Common myeloid progenitor, CD34-positive (primary cell): ENCODE results near the gene FGD6.
A peak's percentile ranks its signal among the peaks of the same experiment; 100 is the strongest.
"Not testable (repeated sequence)": the region's sequence is repeated elsewhere in the genome, so short reads cannot be mapped to it uniquely, and the experiment has no call there.

Source experiments
- CTCF ChIA-PET: fragments of 350-600 bp; sonication (Branson Sonifier 250); formaldehyde crosslinking; loops from one replicate; lab custom pipeline; 2021; ENCODE audit warnings: antibody characterized with exemption; lab: Charles Lee
- POLR2A ChIA-PET: fragments of 350-600 bp; sonication (Branson Sonifier 250); formaldehyde crosslinking; loops from one replicate; lab custom pipeline; 2021; ENCODE audit warnings: antibody characterized with exemption; lab: Charles Lee
- DNase-seq, 3 donors: peaks; one replicate each; pipeline versions ENCODE4 v3.0.0 to v3.0.0-alpha.2; 2013
- H3K27ac ChIP-seq, 2 experiments: 1 replicate in 1 of 2; 2 replicates in 1 of 2; pipeline ENCODE4 v1.7.0; 2013; ENCODE audit warnings: inconsistent platforms in 2 of 2, low read length in 2 of 2, mild to moderate bottlenecking in 2 of 2, low read depth in 1 of 2, moderate library complexity in 1 of 2; ENCODE audit not compliant: severe bottlenecking in 2 of 2, insufficient read depth in 1 of 2, poor library complexity in 1 of 2
- H3K27me3 ChIP-seq, 5 experiments: replicated peaks in 2 of 5; 1 replicate in 3 of 5; 2 replicates in 2 of 5; pipeline versions ENCODE4 v1.6.1 to v1.7.0; 2013; ENCODE audit warnings: low read length in 4 of 5, mild to moderate bottlenecking in 2 of 5, moderate library complexity in 2 of 5, inconsistent platforms in 1 of 5; ENCODE audit not compliant: insufficient read depth in 5 of 5, control insufficient read depth in 4 of 5
- H3K36me3 ChIP-seq, 4 experiments: 1 replicate in 2 of 4; 2 replicates in 2 of 4; pipeline versions ENCODE4 v1.6.1 to v1.7.0; 2013; ENCODE audit warnings: low read length in 3 of 4, control low read depth in 1 of 4, mild to moderate bottlenecking in 1 of 4; ENCODE audit not compliant: control insufficient read depth in 4 of 4, insufficient read depth in 4 of 4
- H3K4me1 ChIP-seq, 4 experiments: 1 replicate in 3 of 4; 2 replicates in 1 of 4; pipeline versions ENCODE4 v1.6.1 to v1.7.1; 2013; ENCODE audit warnings: low read length in 3 of 4, mild to moderate bottlenecking in 3 of 4, control low read depth in 1 of 4, inconsistent platforms in 1 of 4, moderate library complexity in 1 of 4; ENCODE audit not compliant: control insufficient read depth in 4 of 4, insufficient read depth in 4 of 4; ENCODE audit errors: control extremely low read depth in 1 of 4
- H3K4me3 ChIP-seq, 7 experiments: 1 replicate in 4 of 7; 2 replicates in 3 of 7; pipeline versions ENCODE4 v1.5.1 to v1.7.0; 2013; ENCODE audit warnings: mild to moderate bottlenecking in 7 of 7, low read length in 6 of 7, moderate library complexity in 6 of 7, inconsistent platforms in 2 of 7, low read depth in 2 of 7, control low read depth in 1 of 7; ENCODE audit not compliant: insufficient read depth in 4 of 7, control insufficient read depth in 1 of 7; ENCODE audit errors: extremely low read depth in 1 of 7
- H3K9me3 ChIP-seq, 5 experiments: 1 replicate in 4 of 5; 2 replicates in 1 of 5; pipeline versions ENCODE4 v1.6.1 to v1.7.1; 2013; ENCODE audit warnings: low read length in 4 of 5, mild to moderate bottlenecking in 2 of 5, inconsistent platforms in 1 of 5, low read depth in 1 of 5, moderate library complexity in 1 of 5; ENCODE audit not compliant: control insufficient read depth in 4 of 5, insufficient read depth in 2 of 5; ENCODE audit errors: control extremely low read depth in 1 of 5
- WGBS: methylation state at CpG from one replicate; pipeline ENCODE4 v1.1.5; 2013; ENCODE audit not compliant: insufficient coverage; 5-methylcytosine and 5-hydroxymethylcytosine counted together

FGD6 gene

GRCh38 chr12:95101957-95102356, 115.3 kb downstream of the FGD6 start:
- H3K9me3 ChIP-seq, DNase-seq, H3K27ac ChIP-seq, H3K4me3 ChIP-seq, POLR2A ChIA-PET, H3K27me3 ChIP-seq, H3K4me1 ChIP-seq, H3K36me3 ChIP-seq: not testable (repeated sequence)
- 95% methylated on average over 2 of the region's 5 CpGs for WGBS
- CTCF ChIA-PET: interaction anchor here (2.1 kb wide), 1 partner anchor 11 kb away, joined by 7 read pairs; no protein-coding TSS in a partner anchor

DNA sequence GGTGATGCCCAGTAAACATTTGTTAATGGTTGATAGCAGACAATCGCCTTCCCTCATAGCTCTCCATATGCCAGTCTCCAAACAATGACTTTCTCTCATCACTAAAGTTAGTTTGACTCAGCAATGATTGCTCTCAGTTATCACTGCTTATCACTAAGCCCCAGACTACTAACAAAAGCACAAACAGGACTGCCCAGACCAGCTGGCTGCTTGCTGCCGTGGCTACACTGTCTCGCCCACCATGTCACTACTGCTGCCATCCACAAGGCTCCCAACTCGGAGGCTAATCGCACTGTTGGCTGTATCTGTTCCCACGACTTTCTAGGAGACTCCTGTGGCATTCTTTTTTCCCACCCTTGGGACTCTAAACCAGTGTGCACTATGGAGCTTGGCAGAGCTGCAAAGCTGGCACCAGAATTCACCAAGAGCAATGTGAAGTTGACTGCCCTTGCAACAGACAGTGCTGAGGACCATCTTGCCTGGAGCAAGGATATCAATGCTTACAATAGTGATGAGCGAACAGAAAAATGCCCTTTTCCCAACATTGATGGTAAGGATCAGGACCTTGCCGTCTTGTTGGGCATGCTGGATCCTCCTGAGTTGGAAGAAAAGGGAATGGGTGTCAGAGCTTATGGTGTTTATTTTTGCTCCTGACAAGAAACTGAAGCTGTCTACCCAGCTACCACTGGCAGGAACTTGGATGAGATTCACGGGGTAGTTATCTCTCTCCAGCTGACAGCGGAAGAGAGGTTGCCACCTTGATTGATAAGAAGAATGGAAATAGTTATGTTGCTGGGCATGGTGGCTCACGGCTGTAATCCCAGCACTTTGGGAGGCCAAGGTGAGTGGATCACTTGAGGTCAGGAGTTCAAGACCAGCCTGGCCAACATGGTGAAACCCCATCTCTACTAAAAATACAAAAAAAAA, 116.7 kb downstream of the FGD6 start:
- peaks cover 0 to 6% (median 0%) of the 10 kb centered on the region in 4 experiments for H3K36me3 ChIP-seq
- no peaks in the 10 kb centered on the region for H3K9me3 ChIP-seq
- WGBS: 94% methylated on average over 7 of the region's 11 CpGs
- DNase-seq: peak in 2 of 3 donors; percentile 30 to 55
- CTCF ChIA-PET: no interaction called here
- H3K4me3 ChIP-seq: no peak overlapping the region
- no peaks in the 10 kb centered on the region for H3K27me3 ChIP-seq
- POLR2A ChIA-PET: interaction anchor here (0.6 kb wide), 1 partner anchor 425 kb away, joined by 4 read pairs; no protein-coding TSS in a partner anchor
- peaks cover 0 to 3% (median 0%) of the 10 kb centered on the region in 4 experiments for H3K4me1 ChIP-seq
- no peak overlapping the region for H3K27ac ChIP-seq

- no peak for DNase-seq
- Histone ChIP-seq H3K27ac (no peak overlapping the region), H3K9me3 (no peaks in the 10 kb centered on the region), H3K4me3 (no peak overlapping the region), H3K27me3 (no peaks in the 10 kb centered on the region), H3K36me3 (peaks cover 0 to 6% (median 0%) of the 10 kb centered on the region in 4 experiments), H3K4me1 (peaks cover 0 to 3% (median 0%) of the 10 kb centered on the region in 4 experiments)
- CTCF ChIA-PET: interaction anchor here (0.7 kb wide), 2 partner anchors 20 to 33 kb away, joined by 3 to 4 read pairs; no protein-coding TSS in a partner anchor
- WGBS: 100% methylated on average over 1 of the region's 4 CpGs
- POLR2A ChIA-PET: no interaction called here
These were observed 117.9 kb downstream of the FGD6 start for GRCh38 chr12:95099270-95099790.

DNA sequence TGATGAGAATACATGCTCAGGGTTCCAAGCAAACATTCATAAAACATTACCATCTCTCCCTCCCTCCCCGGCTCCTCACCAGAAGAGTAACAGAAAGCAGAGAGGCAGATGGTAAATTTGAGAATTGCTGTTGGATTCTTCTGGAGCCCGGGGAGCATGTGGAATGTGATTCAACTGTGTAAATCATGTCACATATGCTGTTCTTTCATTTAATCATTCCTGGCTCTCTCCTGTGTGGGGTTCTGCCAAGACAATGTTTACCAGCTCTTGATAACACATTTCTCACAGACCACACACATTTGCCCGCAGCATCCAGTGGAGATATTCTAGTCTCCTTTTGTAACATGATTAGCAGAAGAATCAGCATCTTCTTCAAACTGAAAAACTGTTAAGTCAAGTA, 120.4 kb downstream of the FGD6 start:
- Histone ChIP-seq H3K9me3 (no peaks in the 10 kb centered on the region), H3K4me1 (peaks cover 0 to 3% (median 0%) of the 10 kb centered on the region in 4 experiments), H3K36me3 (peaks cover 0 to 11% (median 0%) of the 10 kb centered on the region in 4 experiments), H3K27ac (no peak overlapping the region), H3K27me3 (no peaks in the 10 kb centered on the region), H3K4me3 (no peak overlapping the region)
- ChIA-PET POLR2A (no interaction called here), CTCF (no interaction called here)
- no peak for DNase-seq
- no CpG with 5 or more reads among the region's 3 CpGs for WGBS

DNA sequence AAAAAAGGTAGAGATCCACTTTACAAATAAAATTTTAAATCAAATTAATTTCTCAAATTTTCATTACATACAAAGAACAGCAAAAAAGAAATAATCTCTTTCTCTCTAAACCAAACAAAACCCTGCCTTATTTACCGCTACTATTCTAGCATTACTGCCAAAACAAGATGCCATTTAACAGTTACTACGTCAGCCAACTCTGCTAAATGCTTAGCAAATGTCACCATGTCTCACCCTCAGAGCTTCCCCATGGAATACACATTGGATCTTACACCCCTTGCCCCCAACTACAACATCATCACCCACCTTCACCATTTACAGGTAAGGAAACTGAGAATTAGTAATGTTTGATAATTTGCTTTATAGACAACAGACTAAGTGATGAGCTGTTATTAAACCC, 120.9 kb downstream of the FGD6 start:
- Histone ChIP-seq H3K4me1 (peaks cover 0 to 3% (median 0%) of the 10 kb centered on the region in 4 experiments), H3K36me3 (peaks cover 0 to 11% (median 0%) of the 10 kb centered on the region in 4 experiments), H3K27me3 (no peaks in the 10 kb centered on the region), H3K9me3 (no peaks in the 10 kb centered on the region), H3K4me3 (no peak overlapping the region), H3K27ac (no peak overlapping the region)
- ChIA-PET CTCF (no interaction called here), POLR2A (no interaction called here)
- WGBS: 100% methylated on average over 2 of the region's 2 CpGs
- DNase-seq: no peak

DNA sequence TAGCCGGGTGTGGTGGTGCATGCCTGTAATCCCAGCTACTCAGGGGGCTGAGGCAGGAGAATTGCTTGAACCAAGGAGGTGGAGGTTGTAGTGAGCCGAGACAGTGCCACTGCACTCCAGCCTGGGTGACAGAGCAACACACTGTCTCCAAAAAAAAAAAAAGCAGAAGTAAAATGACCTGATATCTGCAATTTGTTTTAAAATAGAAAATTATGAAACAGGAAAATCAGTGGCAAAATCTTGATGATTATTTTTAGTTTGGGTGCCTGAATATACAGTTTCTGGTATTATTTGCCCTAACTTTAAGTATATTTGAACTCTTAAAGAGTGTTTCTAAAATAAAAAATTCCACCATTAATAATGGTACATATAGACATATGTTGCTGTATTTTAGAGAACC, 121.4 kb downstream of the FGD6 start:
- DNase-seq, H3K4me3 ChIP-seq, H3K9me3 ChIP-seq, H3K27me3 ChIP-seq, H3K27ac ChIP-seq, H3K4me1 ChIP-seq: not testable (repeated sequence)
- CTCF ChIA-PET: interaction anchor here (0.6 kb wide), 1 partner anchor 329 kb away, joined by 3 read pairs; no protein-coding TSS in a partner anchor
- 22% methylated on average over 1 of the region's 2 CpGs for WGBS
- peaks cover 0 to 11% (median 0%) of the 10 kb centered on the region in 4 experiments for H3K36me3 ChIP-seq
- POLR2A ChIA-PET: interaction anchor here (0.6 kb wide), 1 partner anchor 221 kb away, joined by 3 read pairs; no protein-coding TSS in a partner anchor

- Histone ChIP-seq H3K27ac (no peak overlapping the region), H3K9me3 (no peaks in the 10 kb centered on the region), H3K4me3 (no peak overlapping the region), H3K4me1 (peaks cover 0 to 8% (median 0%) of the 10 kb centered on the region in 4 experiments), H3K36me3 (peaks cover 0 to 23% (median 0%) of the 10 kb centered on the region in 4 experiments), H3K27me3 (no peaks in the 10 kb centered on the region)
- no CpG with 5 or more reads among the region's 1 CpG for WGBS
- ChIA-PET POLR2A (no interaction called here), CTCF (no interaction called here)
- DNase-seq: no peak
These were observed 127.8 kb downstream of the FGD6 start for GRCh38 chr12:95089462-95089861.
